SU-DHL-6 (cell line): Measurements from ENCODE around the gene B3GNT5.

ENCODE experiments used
- EZH2phosphoT487 ChIP-seq: fragments of 200-600 bp; sonication (generic), shearing (Covaris generic); conservative IDR thresholded peaks from 2 replicates; pipeline ENCODE4 v1.6.1; 2018; ENCODE audit warnings: mild to moderate bottlenecking, antibody characterized with exemption, low read length, moderate library complexity, mixed read lengths
- TF ChIP-seq, protein P1 (sequence below): fragments of 200-600 bp; sonication (generic); IDR thresholded peaks from one replicate; pipeline ENCODE4 v1.5.1; 2017; ENCODE audit warnings: antibody characterized with exemption, mild to moderate bottlenecking, low read length, moderate library complexity; ENCODE audit not compliant: insufficient read depth, poor library complexity, severe bottlenecking

DNA sequence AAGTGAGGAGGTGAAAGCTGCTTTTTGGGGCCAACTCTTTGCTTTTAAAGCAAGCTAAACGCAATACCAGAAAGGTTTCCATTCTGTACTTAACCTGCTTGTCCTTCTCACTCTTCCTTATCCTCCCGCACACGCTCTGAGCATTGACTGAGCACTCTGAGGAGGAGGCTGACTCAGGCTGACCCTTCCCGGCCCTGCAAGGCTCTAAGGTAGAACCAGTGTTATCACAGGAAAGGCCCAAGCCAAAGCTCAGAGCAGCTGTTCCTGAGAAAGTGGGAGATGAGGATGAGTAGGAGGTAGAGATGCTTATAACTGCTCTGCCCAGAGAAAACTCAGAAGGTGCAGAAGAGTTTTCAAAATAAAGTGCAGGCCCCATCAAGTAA is 2.3 kb downstream of the B3GNT5 start:
- TF ChIP-seq, protein P1, sequence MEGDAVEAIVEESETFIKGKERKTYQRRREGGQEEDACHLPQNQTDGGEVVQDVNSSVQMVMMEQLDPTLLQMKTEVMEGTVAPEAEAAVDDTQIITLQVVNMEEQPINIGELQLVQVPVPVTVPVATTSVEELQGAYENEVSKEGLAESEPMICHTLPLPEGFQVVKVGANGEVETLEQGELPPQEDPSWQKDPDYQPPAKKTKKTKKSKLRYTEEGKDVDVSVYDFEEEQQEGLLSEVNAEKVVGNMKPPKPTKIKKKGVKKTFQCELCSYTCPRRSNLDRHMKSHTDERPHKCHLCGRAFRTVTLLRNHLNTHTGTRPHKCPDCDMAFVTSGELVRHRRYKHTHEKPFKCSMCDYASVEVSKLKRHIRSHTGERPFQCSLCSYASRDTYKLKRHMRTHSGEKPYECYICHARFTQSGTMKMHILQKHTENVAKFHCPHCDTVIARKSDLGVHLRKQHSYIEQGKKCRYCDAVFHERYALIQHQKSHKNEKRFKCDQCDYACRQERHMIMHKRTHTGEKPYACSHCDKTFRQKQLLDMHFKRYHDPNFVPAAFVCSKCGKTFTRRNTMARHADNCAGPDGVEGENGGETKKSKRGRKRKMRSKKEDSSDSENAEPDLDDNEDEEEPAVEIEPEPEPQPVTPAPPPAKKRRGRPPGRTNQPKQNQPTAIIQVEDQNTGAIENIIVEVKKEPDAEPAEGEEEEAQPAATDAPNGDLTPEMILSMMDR = no peak
- TF ChIP-seq EZH2phosphoT487 = no peak
